GM12892 (cell line): ENCODE measurements around the gene THBS1.

Experiments used
- POLR2A ChIP-seq: IDR thresholded peaks from 2 replicates; pipeline ENCODE4 v1.6.1; 2011; ENCODE audit warnings: low read depth, low read length, control low read depth
- POLR2AphosphoS5 ChIP-seq: IDR thresholded peaks from 2 replicates; pipeline ENCODE4 v1.6.1; 2011; ENCODE audit warnings: low read depth, low read length, control low read depth
- TAF1 ChIP-seq: IDR thresholded peaks from 2 replicates; pipeline ENCODE4 v1.6.1; 2011; ENCODE audit warnings: low read depth, mild to moderate bottlenecking, control low read depth, low read length, borderline replicate concordance

DNA sequence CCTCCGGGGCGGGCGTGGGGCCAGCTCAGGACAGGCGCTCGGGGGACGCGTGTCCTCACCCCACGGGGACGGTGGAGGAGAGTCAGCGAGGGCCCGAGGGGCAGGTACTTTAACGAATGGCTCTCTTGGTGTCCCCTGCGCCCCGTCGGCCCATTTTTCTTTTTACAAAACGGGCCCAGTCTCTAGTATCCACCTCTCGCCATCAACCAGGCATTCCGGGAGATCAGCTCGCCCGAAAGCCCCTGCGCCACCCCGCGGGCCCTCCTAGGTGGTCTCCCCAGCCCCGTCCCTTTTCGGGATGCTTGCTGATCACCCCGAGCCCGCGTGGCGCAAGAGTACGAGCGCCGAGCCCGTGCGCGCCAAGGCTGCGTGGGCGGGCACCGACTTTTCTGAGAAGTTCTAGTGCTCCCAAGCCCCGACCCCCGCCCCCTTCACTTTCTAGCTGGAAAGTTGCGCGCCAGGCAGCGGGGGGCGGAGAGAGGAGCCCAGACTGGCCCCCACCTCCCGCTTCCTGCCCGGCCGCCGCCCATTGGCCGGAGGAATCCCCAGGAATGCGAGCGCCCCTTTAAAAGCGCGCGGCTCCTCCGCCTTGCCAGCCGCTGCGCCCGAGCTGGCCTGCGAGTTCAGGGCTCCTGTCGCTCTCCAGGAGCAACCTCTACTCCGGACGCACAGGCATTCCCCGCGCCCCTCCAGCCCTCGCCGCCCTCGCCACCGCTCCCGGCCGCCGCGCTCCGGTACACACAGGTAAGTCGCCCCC is at the start of gene THBS1:
- TF ChIP-seq POLR2AphosphoS5 = no peak
- no peak for TF ChIP-seq POLR2A
- TF ChIP-seq TAF1 = no peak
